K562 (cell line): ENCODE measurements around the gene CCSAP. TPM values are rescaled to one million over a fixed set of nuclear protein-coding genes. Genes with fewer than 3 reads are reported as not detected.
A peak's percentile ranks its signal among the peaks of the same experiment; 100 is the strongest.
"Not testable (repeated sequence)": the region's sequence is repeated elsewhere in the genome, so short reads cannot be mapped to it uniquely, and the experiment has no call there.

Source experiments
- ATAC-seq: fragments of 200-7000 bp; cut with Tn5 transposase; 3 replicates; pipeline ENCODE4 v1.9.1; 2020; ENCODE audit warnings: moderate library complexity
- BruUV-seq: library from RNA; stranded (reverse); fragments of 400-500 nt; replicated peaks from 2 replicates; lab custom pipeline; 2021; lab: Mats Ljungman, UMichigan
- CTCF ChIA-PET: fragments of 300-600 bp; formaldehyde crosslinking; extraction: SDS; loops from one replicate; lab custom pipeline; 2021; ENCODE audit warnings: low intra/inter-chr PET ratio; lab: Yijun Ruan, JAX
- POLR2A ChIA-PET: fragments of 300-600, 350-650 bp; sonication (Branson Sonifier 250); formaldehyde crosslinking; extraction: SDS; loops from one replicate; lab custom pipeline; 2021; ENCODE audit warnings: antibody characterized with exemption, inconsistent platforms; lab: Yijun Ruan, JAX
- DNase-seq, 4 experiments: peaks; one replicate each; pipeline versions ENCODE4 v3.0.0 to v3.0.0-alpha.2; 2011 to 2018; ENCODE audit warnings: low spot score in 3 of 4, mixed read lengths in 3 of 4; ENCODE audit errors: extremely low read depth in 1 of 4
- FAIRE-seq: peaks from 2 replicates; lab custom pipeline; 2011; peaks lifted over from hg19 to GRCh38; lab: Jason Lieb, UNC
- H2AFZ ChIP-seq: 2 replicates; pipeline ENCODE4 v1.6.0; 2011; ENCODE audit warnings: low read depth, low read length, control low read depth, inconsistent platforms
- H3K27ac ChIP-seq: fragments of 200-600 bp; 3 replicates; pipeline ENCODE4 v1.8.0; 2011; ENCODE audit warnings: low read depth, mild to moderate bottlenecking, control low read depth, inconsistent platforms, low read length, moderate library complexity, mixed read lengths; ENCODE audit errors: extremely low read depth
- H3K27me3 ChIP-seq, 2 experiments: fragments of 300-600 bp in 1 of 2; 2 replicates in 1 of 2; 3 replicates in 1 of 2; pipeline versions ENCODE4 v1.6.0 to v1.8.0; 2011; ENCODE audit warnings: inconsistent platforms in 2 of 2, low read length in 2 of 2, mild to moderate bottlenecking in 1 of 2, mixed read lengths in 1 of 2, moderate library complexity in 1 of 2; ENCODE audit not compliant: control insufficient read depth in 2 of 2, insufficient read depth in 2 of 2
- H3K36me3 ChIP-seq: fragments of 300-600 bp; 3 replicates; pipeline ENCODE4 v1.8.0; 2011; ENCODE audit warnings: mild to moderate bottlenecking, low read length, inconsistent platforms; ENCODE audit not compliant: control insufficient read depth, insufficient read depth
- H3K4me1 ChIP-seq, 2 experiments: fragments of 200-600 bp in 1 of 2; replicated peaks in 1 of 2; 2 replicates in 1 of 2; 3 replicates in 1 of 2; pipeline versions ENCODE4 v1.5.1 to v1.8.0; 2011; ENCODE audit warnings: inconsistent platforms in 2 of 2, low read length in 2 of 2, mild to moderate bottlenecking in 1 of 2, mixed read lengths in 1 of 2, moderate library complexity in 1 of 2; ENCODE audit not compliant: control insufficient read depth in 2 of 2, insufficient read depth in 2 of 2
- H3K4me2 ChIP-seq: 2 replicates; pipeline ENCODE4 v1.6.1; 2011; ENCODE audit warnings: low read length, control low read depth, inconsistent platforms, mixed read lengths; ENCODE audit not compliant: insufficient read depth
- H3K4me3 ChIP-seq: fragments of 200-600 bp; sonication (generic), shearing (Covaris generic); 2 replicates; pipeline ENCODE4 v1.5.1; 2016; ENCODE audit warnings: control low read depth, inconsistent platforms
- H3K79me2 ChIP-seq: fragments of 200-600 bp; 3 replicates; pipeline ENCODE4 v1.8.0; 2011; ENCODE audit warnings: low read length, inconsistent platforms; ENCODE audit not compliant: control insufficient read depth, insufficient read depth
- H3K9ac ChIP-seq, 2 experiments: 2 replicates each; pipeline versions ENCODE4 v1.6.0 to v1.6.1; 2011; ENCODE audit warnings: low read depth in 2 of 2, low read length in 2 of 2, control low read depth in 1 of 2, inconsistent platforms in 1 of 2, mild to moderate bottlenecking in 1 of 2, mixed read lengths in 1 of 2; ENCODE audit not compliant: insufficient read depth in 1 of 2
- H3K9me1 ChIP-seq: one replicate; pipeline ENCODE4 v1.6.0; 2011; ENCODE audit warnings: inconsistent platforms, mild to moderate bottlenecking, low read length, moderate library complexity; ENCODE audit not compliant: control insufficient read depth, insufficient read depth
- H3K9me3 ChIP-seq: replicated peaks from 2 replicates; pipeline ENCODE4 v1.5.1; 2011; ENCODE audit warnings: low read depth, low read length, inconsistent platforms; ENCODE audit not compliant: control insufficient read depth, insufficient read depth
- H4K20me1 ChIP-seq: replicated peaks from 2 replicates; pipeline ENCODE4 v1.6.1; 2011; ENCODE audit warnings: low read length, inconsistent platforms, mixed read lengths; ENCODE audit not compliant: control insufficient read depth, insufficient read depth
- FOXM1 ChIP-seq, 2 experiments: fragments of 450-650 bp in 1 of 2; sonication (generic) in 1 of 2; formaldehyde crosslinking in 1 of 2; IDR thresholded peaks; 2 replicates each; pipeline versions ENCODE4 v1.6.1 to v1.9.0; 2017 to 2022; ENCODE audit warnings: low read depth in 2 of 2, mild to moderate bottlenecking in 2 of 2, missing genetic modification reagents in 1 of 2, moderate library complexity in 1 of 2
- HDAC1 ChIP-seq, 2 experiments: fragments of 450-650 bp; IDR thresholded peaks; 2 replicates each; pipeline ENCODE4 v1.6.1; 2016 to 2017; ENCODE audit warnings: inconsistent platforms in 1 of 2, mild to moderate bottlenecking in 1 of 2, moderate library complexity in 1 of 2
- HMG20B ChIP-seq: fragments of 250-450 bp; sonication (Bioruptor Pico); IDR thresholded peaks from 2 replicates; pipeline ENCODE4 v1.5.0; 2021; ENCODE audit warnings: mild to moderate bottlenecking
- POLR2A ChIP-seq: fragments of 450-650 bp; conservative IDR thresholded peaks from 2 replicates; pipeline ENCODE4 v1.6.1; 2016
- POLR2AphosphoS2 ChIP-seq: IDR thresholded peaks from 2 replicates; pipeline ENCODE4 v1.6.1; 2012; ENCODE audit warnings: low read length, improper control_type of control experiment
- POLR2G ChIP-seq: fragments of 200-400 bp; formaldehyde crosslinking; IDR thresholded peaks from 2 replicates; pipeline ENCODE4 v1.6.1; 2017; ENCODE audit warnings: low read depth, mild to moderate bottlenecking, antibody characterized with exemption, low read length, moderate library complexity
- SAP30 ChIP-seq: fragments of 200-600 bp; sonication (generic); IDR thresholded peaks from 2 replicates; pipeline ENCODE4 v1.6.1; 2012; ENCODE audit warnings: borderline replicate concordance, low read depth, mild to moderate bottlenecking, moderate library complexity, low read length, control low read depth, inconsistent platforms; ENCODE audit not compliant: insufficient read depth, poor library complexity, severe bottlenecking
- SUPT5H ChIP-seq: fragments of 450-650 bp; IDR thresholded peaks from 2 replicates; pipeline ENCODE4 v1.6.1; 2016
- TGIF2 ChIP-seq: sonication (generic); formaldehyde crosslinking; IDR thresholded peaks from 2 replicates; pipeline ENCODE4 v1.8.1; 2022; ENCODE audit warnings: mild to moderate bottlenecking, missing genetic modification reagents, moderate library complexity
- ZNF146 ChIP-seq: IDR thresholded peaks from one replicate; pipeline ENCODE4 v1.6.1; 2018; ENCODE audit warnings: missing compliant biosample characterization; ENCODE audit not compliant: unreplicated experiment
- WGBS: fragments of 100-300 bp; shearing (Covaris generic); methylation state at CpG from one replicate; pipeline ENCODE4 v1.1.6; 2016; ENCODE audit warnings: low coverage, mixed read lengths; ENCODE audit not compliant: insufficient coverage; ENCODE audit errors: missing lambda C conversion rate; 5-methylcytosine and 5-hydroxymethylcytosine counted together
- in situ Hi-C: fragments of 300-500 bp; cut with MboI; formaldehyde crosslinking; loops from 4 replicates; pipeline ENCODE4 v1.15.0; 2018; ENCODE audit warnings: inconsistent platforms, mixed read lengths
- intact Hi-C: fragments of 100-400 bp; cut with micrococcal nuclease; formaldehyde crosslinking; loops from 2 replicates; pipeline ENCODE4 v1.14.2; 2022
- polyA plus RNA-seq, 8 experiments: library from polyadenylated mRNA; depleted of rRNA in 4 of 8; stranded (reverse) in 5 of 8; unstranded in 3 of 8; fragments of >200 nt; fragmentation: Nextera tagmentation in 2 of 8; fragmentation: Illumina TruSeq in 1 of 8; extraction: Ambion mirVana in 2 of 8; extraction: Trizol in 1 of 8; gene quantifications; 2 replicates each; pipeline versions ENCODE4 v1.2.1 to v1.2.3, GENCODE V29; 2011 to 2014; ENCODE audit warnings: inconsistent platforms in 1 of 8, missing spikeins in 1 of 8
- total RNA-seq, 7 experiments: library from RNA; depleted of rRNA in 6 of 7; stranded (reverse); fragments of >200 nt in 6 of 7; fragmentation: Illumina TruSeq in 2 of 7; extraction: Trizol in 2 of 7; gene quantifications; 2 replicates each; pipeline versions ENCODE4 v1.2.1 to v1.2.3, GENCODE V29; 2011 to 2021; ENCODE audit warnings: low replicate concordance in 1 of 7

The CCSAP gene
- total and polyA plus RNA-seq, 9 of the 15 experiments (the other 6 are each of a cell fraction or from before 2014, with no cell fraction given), result 3.6 to 15.9 (median 9.5) TPM

DNA sequence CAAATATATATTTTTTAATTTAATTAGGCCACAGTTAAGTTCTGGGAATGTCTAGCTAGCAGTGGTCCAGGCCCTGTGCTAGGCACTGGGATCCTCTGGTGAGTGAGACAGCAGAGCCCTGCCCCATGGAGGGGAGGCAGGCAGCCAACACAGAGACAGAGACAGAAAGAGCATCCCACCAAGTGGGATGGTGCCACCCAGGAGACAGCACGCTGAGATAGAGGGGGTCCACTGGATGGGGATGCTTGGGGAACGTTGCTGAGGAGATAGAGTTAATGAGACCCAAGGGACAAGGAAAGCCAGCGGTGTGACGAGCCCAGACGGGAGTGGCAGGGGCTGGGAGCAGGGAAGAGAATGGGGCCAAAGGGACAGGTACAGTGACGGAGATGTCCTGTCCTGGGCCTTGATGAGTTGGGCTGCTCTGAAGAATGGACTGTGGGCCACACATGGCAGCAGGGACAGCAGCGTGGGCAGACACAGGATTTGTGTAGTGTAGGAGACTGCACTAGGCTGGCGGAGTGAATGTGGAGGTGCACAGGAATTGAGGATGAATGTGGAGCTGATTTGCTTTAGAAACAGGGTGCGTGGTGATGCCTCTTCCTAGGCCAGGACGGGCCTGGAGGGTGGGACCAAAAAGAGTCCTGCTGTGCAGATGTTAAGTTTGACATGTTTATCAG is 49.2 kb downstream of the CCSAP start:
- no peaks in the 10 kb centered on the region for H4K20me1 ChIP-seq

DNA sequence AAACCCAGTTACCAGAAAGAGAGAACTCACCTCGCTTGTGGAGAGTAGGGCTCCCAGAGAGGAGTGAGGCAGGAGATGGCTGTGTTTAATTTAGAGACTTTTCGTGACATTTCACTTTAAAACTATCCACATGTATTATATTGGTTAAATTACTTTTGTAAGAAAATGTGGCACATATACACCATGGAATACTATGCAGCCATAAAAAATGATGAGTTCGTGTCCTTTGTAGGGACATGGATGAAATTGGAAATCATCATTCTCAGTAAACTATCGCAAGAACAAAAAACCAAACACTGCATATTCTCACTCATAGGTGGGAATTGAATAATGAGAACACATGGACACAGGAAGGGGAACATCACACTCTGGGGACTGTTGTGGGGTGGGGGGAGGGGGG is 51.2 kb downstream of the CCSAP start:
- H4K20me1 ChIP-seq, in situ Hi-C loops, H3K9me3 ChIP-seq, H3K9me1 ChIP-seq, intact Hi-C loops, H3K4me1 ChIP-seq, H3K4me3 ChIP-seq, BruUV-seq, CTCF ChIA-PET, H3K9ac ChIP-seq, DNase-seq, FAIRE-seq, H2AFZ ChIP-seq, H3K4me2 ChIP-seq, H3K27ac ChIP-seq, ATAC-seq, H3K27me3 ChIP-seq, H3K79me2 ChIP-seq: not testable (repeated sequence)
- TF ChIP-seq ZNF146 (CRISPR knock-in tag), result peak; percentile 37
- POLR2A ChIA-PET, result interaction anchor here (0.8 to 1.8 kb wide), 6 partner anchors 11 to 1014 kb away, joined by 3 to 6 read pairs (median 4); no protein-coding TSS in a partner anchor
- 98% methylated on average over 3 of the region's 4 CpGs for WGBS
- peaks cover 35% of the 10 kb centered on the region for H3K36me3 ChIP-seq

More for the DNA sequence above, 49.2 kb downstream of the CCSAP start:
- TF ChIP-seq POLR2A, result peak; percentile 47; the same call in 1 of the 2 replicates
- no peak for TF ChIP-seq TGIF2
- 0 out of 2 replicates have a peak, but pooled peaks have one; percentile 54 for TF ChIP-seq POLR2AphosphoS2
- 0 out of 2 replicates have a peak, but pooled peaks have one; percentile 6 for TF ChIP-seq POLR2G
- TF ChIP-seq SAP30, result no peak
- TF ChIP-seq HDAC1 (IDR thresholded peaks at IDR 0.05), result no peak
- no peak for TF ChIP-seq FOXM1 (IDR thresholded peaks at IDR 0.05; ENCODE audit: low read depth)
- TF ChIP-seq FOXM1 (CRISPR knock-in tag; IDR thresholded peaks at IDR 0.05; ENCODE audit: low read depth), result no peak
- TF ChIP-seq HMG20B (CRISPR knock-in tag), result no peak
- TF ChIP-seq SUPT5H, result 0 out of 2 replicates have a peak, but pooled peaks have one; percentile 40
- TF ChIP-seq, all 486 proteins: peak for 4
- no TSS peak for BruUV-seq
- FAIRE-seq, result no peak
- ChIA-PET CTCF (no interaction called here), POLR2A (interaction anchor here (0.7 to 1.8 kb wide), 5 partner anchors 8 to 19 kb away, joined by 3 to 6 read pairs (median 4); no protein-coding TSS in a partner anchor)
- H2AFZ ChIP-seq, result no peak overlapping the region
- 72% methylated on average over 10 of the region's 10 CpGs for WGBS
- no peak overlapping the region for H3K27ac ChIP-seq
- peak; percentile 43 for ATAC-seq
- intact Hi-C loops (no loop called here), in situ Hi-C loops (no loop called here)
- H3K9me3 ChIP-seq, result no peaks in the 10 kb centered on the region
- no peaks in the 10 kb centered on the region for H3K27me3 ChIP-seq
- no peaks in the 10 kb centered on the region for H3K4me1 ChIP-seq
- H3K9me1 ChIP-seq, result no peaks in the 10 kb centered on the region
- no peak overlapping the region for H3K4me2 ChIP-seq
- H3K9ac ChIP-seq, result peak overlapping the region in 1 of 2 experiments; percentile 65; a peak in 2 of 4 replicates
- no peak overlapping the region for H3K4me3 ChIP-seq
- no peaks in the 10 kb centered on the region; the same call in 2 of the 3 replicates for H3K79me2 ChIP-seq
- H3K36me3 ChIP-seq, result peaks cover 47% of the 10 kb centered on the region
- DNase-seq, result no peak
